SIG-M5 treated with dmso at 0.1 percent for 504 hours (cell line): Measurements from ENCODE around the gene LY6G6D.
A peak's percentile ranks its signal among the peaks of the same experiment; 100 is the strongest.
"Not testable (repeated sequence)": the region's sequence is repeated elsewhere in the genome, so short reads cannot be mapped to it uniquely, and the experiment has no call there.

ENCODE experiments used
- DNase-seq: peaks from one replicate; lab custom pipeline; 2025; ENCODE audit not compliant: unreplicated experiment; lab: John Stamatoyannopoulos, UW

LY6G6D gene

DNA sequence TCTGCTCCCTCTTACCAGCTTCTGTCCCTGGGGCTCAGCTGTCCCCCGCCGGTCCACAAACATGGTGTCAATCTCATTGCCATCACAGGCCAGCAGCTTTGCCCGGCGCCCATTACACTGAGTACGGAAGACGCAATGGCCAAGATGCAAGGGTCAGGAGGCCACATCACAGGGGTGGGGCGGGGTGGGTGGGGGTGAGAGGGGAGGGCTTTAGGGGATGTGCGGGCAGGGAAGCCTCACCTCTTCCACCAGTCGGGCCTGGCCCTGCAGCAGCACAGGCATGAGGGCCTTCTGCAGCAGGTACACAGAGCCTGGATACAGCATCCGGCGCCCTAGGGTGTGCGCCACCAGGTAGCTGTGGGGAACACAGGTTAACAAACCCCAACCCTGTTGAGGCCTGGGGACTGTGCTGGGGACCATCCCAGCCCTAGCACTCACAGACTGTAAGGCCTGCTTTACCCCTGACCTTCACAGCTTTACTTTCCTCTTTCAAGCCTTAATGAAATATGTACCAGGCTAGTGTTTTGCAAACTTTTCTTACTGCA lies 23.5 kb upstream of the LY6G6D start:
- DNase-seq = no peak

- no peak for DNase-seq
Measured at GRCh38 chr6:31692353-31692752, 22.8 kb upstream of the LY6G6D start.

DNA sequence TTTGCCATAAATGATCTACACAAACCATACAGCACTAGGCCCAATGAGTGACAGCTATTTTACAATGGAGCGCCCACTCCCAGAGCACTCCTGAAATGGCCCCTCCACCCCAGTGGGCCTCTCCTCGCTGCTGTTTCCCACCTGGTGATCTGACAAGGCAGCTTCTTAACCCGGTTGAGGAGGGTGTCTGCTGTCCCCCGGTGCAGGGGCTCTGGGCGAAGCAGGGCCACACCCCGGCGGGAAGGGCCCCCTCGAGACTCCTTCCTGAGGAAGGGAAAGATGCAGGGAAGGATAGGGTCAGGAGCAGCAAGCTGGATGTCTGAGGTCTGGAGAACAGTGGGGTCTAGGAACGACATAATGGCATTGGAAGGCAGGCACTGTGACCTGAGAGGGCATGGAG lies 22.3 kb upstream of the LY6G6D start:
- DNase-seq = no peak

- no peak for DNase-seq
Measured at GRCh38 chr6:31693535-31693934, 21.6 kb upstream of the LY6G6D start.

DNA sequence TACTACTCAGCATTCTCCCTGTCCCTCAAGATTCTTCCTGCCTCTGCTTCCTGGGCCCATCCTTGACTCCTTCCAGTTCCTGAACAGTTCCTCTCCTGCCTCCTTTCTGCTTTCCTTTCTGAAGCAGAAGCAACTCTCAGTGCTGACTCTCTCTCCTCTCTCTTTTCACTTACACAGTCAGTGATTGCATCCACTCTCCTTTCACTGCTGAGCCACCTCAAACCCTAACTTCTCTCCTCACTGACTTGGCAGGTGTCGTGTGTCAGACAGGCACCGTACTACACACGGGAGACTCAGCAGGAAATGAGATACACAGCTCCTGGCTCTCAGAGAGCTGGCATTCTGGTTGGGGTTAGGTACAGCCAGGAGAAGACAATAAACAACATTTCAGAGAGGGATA lies 17.6 kb upstream of the LY6G6D start:
- no peak for DNase-seq

DNA sequence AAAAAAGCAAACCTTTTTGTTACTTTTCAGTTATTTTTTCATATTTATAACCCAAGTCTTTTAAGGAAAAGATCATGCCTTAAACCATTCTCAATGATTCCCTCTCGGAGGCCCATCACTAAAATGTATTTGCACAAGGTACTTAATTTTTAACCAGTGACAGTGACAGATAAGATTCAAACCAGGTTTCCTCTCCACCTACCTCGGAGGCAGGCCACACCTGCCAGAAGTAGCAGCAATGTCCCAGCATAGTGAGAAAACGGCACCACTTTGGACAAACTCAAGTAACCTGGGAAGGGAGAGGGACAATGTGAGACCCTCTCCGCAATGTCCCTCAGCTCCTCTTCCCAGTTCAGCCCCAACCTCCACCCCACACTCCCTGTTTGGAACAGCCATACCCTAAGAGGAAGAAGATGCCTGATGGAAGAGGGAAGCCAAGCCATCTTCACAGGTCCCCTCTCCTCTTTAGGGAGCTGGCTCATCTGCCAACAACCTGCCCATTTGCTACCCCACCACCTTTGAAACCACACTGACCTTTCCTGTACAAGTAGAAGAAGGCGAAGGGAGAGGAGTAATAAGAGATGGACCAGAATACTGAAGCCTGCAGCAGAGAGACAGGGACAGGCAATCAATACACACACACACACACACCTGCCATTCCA lies 14.3 kb upstream of the LY6G6D start:
- DNase-seq = no peak

- DNase-seq = no peak
Measured at GRCh38 chr6:31701666-31702404, 13.3 kb upstream of the LY6G6D start.

DNA sequence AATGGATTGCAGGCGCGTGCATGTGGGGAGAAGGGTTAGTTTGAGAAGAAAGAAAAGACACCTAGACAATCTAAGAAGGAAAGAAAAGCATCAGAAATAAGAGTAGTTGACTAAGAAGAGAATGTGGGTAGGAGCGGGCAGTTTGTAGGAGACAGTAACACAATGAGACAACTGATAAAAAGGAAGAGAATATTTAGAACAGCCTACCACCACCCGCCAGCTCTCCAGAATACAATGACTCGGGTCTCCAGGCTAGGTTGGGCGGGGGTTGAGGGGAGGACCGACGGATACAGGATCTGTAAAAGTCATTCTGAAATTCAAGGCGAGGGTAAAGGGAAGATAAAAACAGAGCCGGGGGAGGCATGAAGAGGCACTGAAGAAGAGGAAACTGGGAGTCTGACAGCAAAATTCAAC lies 12.7 kb upstream of the LY6G6D start:
- DNase-seq = no peak

GRCh38 chr6:31702819-31703716 lies 12.1 kb upstream of the LY6G6D start, which contains the start of gene ABHD16A:
Gene ABHD16A (minus strand): TSS chr6:31703324. CDS start chr6:31703281, 43 bp downstream.
- DNase-seq = peak; percentile 97

DNA sequence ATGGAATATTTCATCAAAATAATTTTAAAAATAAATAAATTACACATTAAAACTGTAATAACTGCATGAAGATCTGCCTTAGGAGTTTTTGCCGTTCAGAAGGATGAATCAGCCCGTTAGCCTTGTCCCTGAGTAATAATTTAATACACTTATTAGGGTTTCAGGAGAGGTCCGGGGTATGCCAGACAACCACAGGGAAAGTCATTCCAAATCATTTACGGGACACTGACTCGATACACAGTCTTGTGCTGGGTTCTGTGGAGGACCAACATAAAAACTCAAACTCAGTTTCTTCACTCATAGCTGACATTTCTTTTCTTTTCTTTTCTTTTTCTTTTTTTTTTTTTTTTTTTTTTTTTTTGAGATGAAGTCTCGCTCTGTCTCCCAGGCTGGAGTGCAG lies 9.2 kb upstream of the LY6G6D start:
- no peak for DNase-seq

- DNase-seq = no peak
Measured at GRCh38 chr6:31706599-31706998, 8.5 kb upstream of the LY6G6D start, which contains the start of gene LY6G6F. Gene LY6G6F (plus strand): TSS chr6:31706866. CDS start chr6:31706907, 41 bp downstream.

DNA sequence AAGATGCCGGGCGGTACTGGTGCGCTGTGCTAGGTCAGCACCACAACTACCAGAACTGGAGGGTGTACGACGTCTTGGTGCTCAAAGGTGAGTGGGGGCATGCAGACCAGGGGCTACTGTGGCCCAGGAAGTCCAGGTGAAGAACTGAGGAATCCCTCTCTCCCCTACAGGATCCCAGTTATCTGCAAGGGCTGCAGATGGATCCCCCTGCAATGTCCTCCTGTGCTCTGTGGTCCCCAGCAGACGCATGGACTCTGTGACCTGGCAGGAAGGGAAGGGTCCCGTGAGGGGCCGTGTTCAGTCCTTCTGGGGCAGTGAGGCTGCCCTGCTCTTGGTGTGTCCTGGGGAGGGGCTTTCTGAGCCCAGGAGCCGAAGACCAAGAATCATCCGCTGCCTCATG lies 7.4 kb upstream of the LY6G6D start:
- DNase-seq = no peak

GRCh38 chr6:31708224-31708623 lies 6.9 kb upstream of the LY6G6D start:
- no peak for DNase-seq

- DNase-seq = not testable (repeated sequence)
Measured at GRCh38 chr6:31709157-31709556, 6.0 kb upstream of the LY6G6D start.

GRCh38 chr6:31710523-31711219 lies 4.5 kb upstream of the LY6G6D start:
- no peak for DNase-seq

DNA sequence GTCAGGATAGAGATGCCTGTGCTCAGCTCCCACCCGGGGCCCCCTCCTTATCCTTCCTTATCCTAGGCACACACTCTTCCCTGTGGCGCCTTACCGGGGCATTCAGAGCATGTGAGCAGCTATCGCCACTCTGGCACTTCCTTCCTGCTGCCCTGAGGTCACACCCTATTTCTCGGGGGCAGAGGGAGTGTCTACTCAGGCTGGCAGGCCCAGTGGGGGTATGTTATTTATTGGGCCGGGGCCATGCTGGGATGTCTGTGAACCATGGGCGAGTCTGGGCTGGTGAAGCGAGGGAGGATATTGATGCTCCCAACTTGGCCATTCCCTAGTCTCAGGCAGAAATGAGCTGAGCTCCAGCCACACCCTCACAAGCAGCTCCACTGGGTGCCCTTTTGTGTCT lies 3.9 kb upstream of the LY6G6D start:
- no peak for DNase-seq

GRCh38 chr6:31712296-31712695 lies 2.9 kb upstream of the LY6G6D start:
- no peak for DNase-seq

DNA sequence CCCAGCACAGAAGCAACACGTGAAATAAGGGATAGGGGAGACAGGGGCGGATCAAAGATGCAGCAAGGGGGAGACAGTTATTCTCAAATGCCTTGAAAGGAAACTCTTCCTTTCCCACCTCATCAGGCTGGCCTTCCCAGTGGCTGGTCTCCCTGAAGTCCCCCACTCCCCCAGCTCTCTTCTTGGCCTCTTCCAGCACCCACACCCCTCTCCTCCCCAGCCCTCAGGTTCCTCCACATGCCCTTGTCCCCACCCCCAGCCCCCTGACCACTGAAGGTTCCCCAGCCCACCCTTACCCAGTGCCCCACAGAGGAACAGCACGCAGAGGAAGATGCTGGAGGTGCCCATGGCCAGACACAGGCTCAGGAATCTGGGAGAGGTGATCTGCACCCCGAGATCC lies 1.7 kb upstream of the LY6G6D start:
- DNase-seq = no peak

DNA sequence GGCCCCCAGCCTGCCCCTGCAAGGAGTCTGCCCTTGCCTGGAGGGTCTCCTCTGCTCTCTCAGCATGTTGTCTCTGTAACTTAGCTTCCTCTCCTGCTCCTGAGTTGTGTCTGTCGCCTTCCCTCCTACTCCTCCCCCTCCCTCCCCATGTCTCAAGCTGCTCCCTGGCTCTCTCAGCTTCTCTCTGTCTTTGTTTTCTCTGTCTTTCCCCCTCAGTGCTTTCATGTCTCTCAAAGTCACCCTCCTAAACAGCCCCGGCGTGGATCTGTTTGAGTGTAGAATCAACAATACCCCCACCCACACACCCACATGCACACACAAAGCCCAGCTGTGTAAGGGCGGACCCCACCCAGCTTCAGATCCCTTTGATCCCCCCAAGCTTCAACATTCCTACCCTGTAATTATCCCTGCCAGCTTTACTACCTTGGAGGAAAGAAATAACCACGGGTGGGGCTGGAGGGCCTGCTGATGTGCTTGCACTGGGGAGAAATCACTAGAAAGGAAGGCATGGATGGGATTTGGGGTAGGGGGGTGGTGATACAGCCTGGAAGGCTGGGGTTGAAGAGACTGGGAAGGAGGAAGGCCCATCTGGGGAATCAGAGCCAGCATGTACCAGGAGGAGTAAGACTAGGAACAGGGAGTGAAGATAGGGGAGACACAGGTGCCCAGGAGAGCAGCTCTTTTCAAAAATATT lies 1.0 kb upstream of the LY6G6D start:
- DNase-seq = no peak
